ENCODE results near the gene RICTOR.

- no peak for TF ChIP-seq TCF4 (CRISPR knock-in tag; IDR thresholded peaks at IDR 0.05; ENCODE audit: borderline replicate concordance)
- TF ChIP-seq ZFP3 (CRISPR knock-in tag; IDR thresholded peaks at IDR 0.05): no peak
- TF ChIP-seq CREB5 (CRISPR knock-in tag; IDR thresholded peaks at IDR 0.05; ENCODE audit: low read depth): no peak
- no peak for TF ChIP-seq TOX (CRISPR knock-in tag; IDR thresholded peaks at IDR 0.05; ENCODE audit: borderline replicate concordance)
Observed at GRCh38 chr5:39024884-39025283, 49.3 kb downstream of the RICTOR start.

All from SK-N-SH treated with all-trans-retinoic acid at 6 μM for 48 hours (cell line).